ENCODE measurements around the gene NPC1L1.
A peak's percentile ranks its signal among the peaks of the same experiment; 100 is the strongest.

The NPC1L1 gene

DNA sequence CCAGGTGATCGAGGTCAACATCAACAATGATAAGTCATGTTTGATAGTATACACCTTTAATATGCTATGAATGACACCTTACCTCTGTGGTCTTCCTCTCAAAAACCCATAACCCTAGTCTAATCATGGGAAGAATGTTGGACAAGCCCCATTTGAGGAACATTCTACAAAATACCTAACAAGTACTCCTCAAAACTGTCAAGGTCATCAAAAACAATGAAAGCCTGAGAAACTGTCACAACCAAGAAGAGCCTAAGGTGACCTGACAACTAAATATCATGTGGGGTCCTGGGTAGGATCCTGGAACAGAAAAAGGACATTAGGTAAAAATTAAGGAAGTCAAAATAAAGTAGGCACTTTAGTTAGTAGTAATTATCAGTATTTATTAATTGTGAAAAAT lies 44.7 kb downstream of the NPC1L1 start:
- H2BK15ac ChIP-seq (replicated peaks; ENCODE audit: low read depth) = no peak overlapping the region
- H3K36me3 ChIP-seq (ENCODE audit: control insufficient read depth, insufficient read depth, low read length) = no peaks in the 10 kb centered on the region
- no peak overlapping the region for H3K4me3 ChIP-seq (ENCODE audit: low read length)
- H3K56ac ChIP-seq (ENCODE audit: low read length) = no peak overlapping the region
- no peak overlapping the region for H4K5ac ChIP-seq (ENCODE audit: low read length)
- H3K9ac ChIP-seq (ENCODE audit: low read length) = no peak overlapping the region
- no peaks in the 10 kb centered on the region for H3K4me1 ChIP-seq (ENCODE audit: control insufficient read depth, low read depth, low read length)
- H3K4ac ChIP-seq (ENCODE audit: low read depth, low read length) = no peak overlapping the region
- no CpG with 5 or more reads among the region's 1 CpG for WGBS (ENCODE audit: extremely low coverage, insufficient coverage, low lambda C conversion rate)
- H2BK5ac ChIP-seq (ENCODE audit: low read length) = no peak overlapping the region
- DNase-seq = no peak
- no peaks in the 10 kb centered on the region for H3K27me3 ChIP-seq (ENCODE audit: insufficient read depth, low read length, poor library complexity)
- H3K4me2 ChIP-seq (ENCODE audit: low read length) = no peak overlapping the region
- H2AK5ac ChIP-seq (ENCODE audit: low read length) = no peak overlapping the region
- no peak overlapping the region for H3K18ac ChIP-seq (ENCODE audit: low read length)
- H3K27ac ChIP-seq (ENCODE audit: low read depth, low read length) = no peak overlapping the region
- no peak overlapping the region for H3K23ac ChIP-seq (ENCODE audit: low read length)
- H4K8ac ChIP-seq (ENCODE audit: low read depth, low read length) = no peak overlapping the region
- no peaks in the 10 kb centered on the region for H3K79me1 ChIP-seq (ENCODE audit: low read length)
- no peak overlapping the region for H2BK120ac ChIP-seq (ENCODE audit: low read depth, low read length)
- H3K79me2 ChIP-seq (ENCODE audit: control insufficient read depth, insufficient read depth, low read length) = no peaks in the 10 kb centered on the region

- Histone ChIP-seq H3K4me1 (ENCODE audit: control insufficient read depth, low read depth, low read length) (no peaks in the 10 kb centered on the region), H3K4me3 (ENCODE audit: low read length) (no peak overlapping the region), H3K4ac (ENCODE audit: low read depth, low read length) (no peak overlapping the region), H3K79me2 (ENCODE audit: control insufficient read depth, insufficient read depth, low read length) (peaks cover 3% of the 10 kb centered on the region), H4K8ac (ENCODE audit: low read depth, low read length) (no peak overlapping the region), H3K79me1 (ENCODE audit: low read length) (peaks cover 1% of the 10 kb centered on the region), H4K5ac (ENCODE audit: low read length) (no peak overlapping the region), H2BK120ac (ENCODE audit: low read depth, low read length) (no peak overlapping the region), H3K56ac (ENCODE audit: low read length) (no peak overlapping the region), H2BK15ac (replicated peaks; ENCODE audit: low read depth) (no peak overlapping the region), H2AK5ac (ENCODE audit: low read length) (no peak overlapping the region), H3K9ac (ENCODE audit: low read length) (no peak overlapping the region), H3K27me3 (ENCODE audit: insufficient read depth, low read length, poor library complexity) (no peaks in the 10 kb centered on the region), H3K23ac (ENCODE audit: low read length) (no peak overlapping the region), H2BK5ac (ENCODE audit: low read length) (no peak overlapping the region), H3K27ac (ENCODE audit: low read depth, low read length) (no peak overlapping the region), H3K4me2 (ENCODE audit: low read length) (no peak overlapping the region), H3K18ac (ENCODE audit: low read length) (no peak overlapping the region), H3K36me3 (ENCODE audit: control insufficient read depth, insufficient read depth, low read length) (no peaks in the 10 kb centered on the region)
- no CpG with 5 or more reads among the region's 2 CpGs for WGBS (ENCODE audit: extremely low coverage, insufficient coverage, low lambda C conversion rate)
- no peak for DNase-seq
These were observed 46.2 kb downstream of the NPC1L1 start for GRCh38 chr7:44494960-44495359.

DNA sequence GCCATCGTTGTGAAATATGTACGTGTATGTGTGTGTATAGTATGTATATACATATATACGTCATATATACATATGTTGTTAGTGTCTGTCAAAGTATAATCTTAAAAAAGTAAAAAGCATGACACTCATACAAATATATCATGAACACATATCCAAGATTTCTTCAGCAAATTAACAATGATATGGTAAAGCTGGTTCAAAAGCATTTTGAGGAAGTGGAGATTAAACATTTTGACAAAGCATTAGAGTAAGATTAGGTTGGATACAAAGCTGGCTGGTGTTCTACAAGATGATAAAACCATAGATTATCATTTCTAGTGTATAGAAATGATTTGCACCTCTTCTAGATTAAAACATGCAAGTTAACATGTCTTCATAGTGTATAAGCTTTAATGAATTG lies 49.9 kb downstream of the NPC1L1 start:
- H3K23ac ChIP-seq (ENCODE audit: low read length) = no peak overlapping the region
- peaks cover 7% of the 10 kb centered on the region for H3K4me1 ChIP-seq (ENCODE audit: control insufficient read depth, low read depth, low read length)
- H2BK5ac ChIP-seq (ENCODE audit: low read length) = no peak overlapping the region
- no peak for DNase-seq
- no peak overlapping the region for H3K4me2 ChIP-seq (ENCODE audit: low read length)
- no peak overlapping the region for H2BK15ac ChIP-seq (replicated peaks; ENCODE audit: low read depth)
- peak overlapping the region; percentile 95 for H3K9ac ChIP-seq (ENCODE audit: low read length)
- H4K8ac ChIP-seq (ENCODE audit: low read depth, low read length) = no peak overlapping the region
- no peak overlapping the region for H2BK120ac ChIP-seq (ENCODE audit: low read depth, low read length)
- H3K79me2 ChIP-seq (ENCODE audit: control insufficient read depth, insufficient read depth, low read length) = peaks cover 32% of the 10 kb centered on the region
- H3K18ac ChIP-seq (ENCODE audit: low read length) = no peak overlapping the region
- H3K36me3 ChIP-seq (ENCODE audit: control insufficient read depth, insufficient read depth, low read length) = no peaks in the 10 kb centered on the region
- no peak overlapping the region for H3K4me3 ChIP-seq (ENCODE audit: low read length)
- peak overlapping the region; percentile 99 for H3K56ac ChIP-seq (ENCODE audit: low read length)
- H3K27ac ChIP-seq (ENCODE audit: low read depth, low read length) = no peak overlapping the region
- H3K27me3 ChIP-seq (ENCODE audit: insufficient read depth, low read length, poor library complexity) = no peaks in the 10 kb centered on the region
- no peak overlapping the region for H3K4ac ChIP-seq (ENCODE audit: low read depth, low read length)
- no peak overlapping the region for H2AK5ac ChIP-seq (ENCODE audit: low read length)
- WGBS (ENCODE audit: extremely low coverage, insufficient coverage, low lambda C conversion rate) = no CpG with 5 or more reads among the region's 3 CpGs
- H3K79me1 ChIP-seq (ENCODE audit: low read length) = peaks cover 19% of the 10 kb centered on the region
- no peak overlapping the region for H4K5ac ChIP-seq (ENCODE audit: low read length)

DNA sequence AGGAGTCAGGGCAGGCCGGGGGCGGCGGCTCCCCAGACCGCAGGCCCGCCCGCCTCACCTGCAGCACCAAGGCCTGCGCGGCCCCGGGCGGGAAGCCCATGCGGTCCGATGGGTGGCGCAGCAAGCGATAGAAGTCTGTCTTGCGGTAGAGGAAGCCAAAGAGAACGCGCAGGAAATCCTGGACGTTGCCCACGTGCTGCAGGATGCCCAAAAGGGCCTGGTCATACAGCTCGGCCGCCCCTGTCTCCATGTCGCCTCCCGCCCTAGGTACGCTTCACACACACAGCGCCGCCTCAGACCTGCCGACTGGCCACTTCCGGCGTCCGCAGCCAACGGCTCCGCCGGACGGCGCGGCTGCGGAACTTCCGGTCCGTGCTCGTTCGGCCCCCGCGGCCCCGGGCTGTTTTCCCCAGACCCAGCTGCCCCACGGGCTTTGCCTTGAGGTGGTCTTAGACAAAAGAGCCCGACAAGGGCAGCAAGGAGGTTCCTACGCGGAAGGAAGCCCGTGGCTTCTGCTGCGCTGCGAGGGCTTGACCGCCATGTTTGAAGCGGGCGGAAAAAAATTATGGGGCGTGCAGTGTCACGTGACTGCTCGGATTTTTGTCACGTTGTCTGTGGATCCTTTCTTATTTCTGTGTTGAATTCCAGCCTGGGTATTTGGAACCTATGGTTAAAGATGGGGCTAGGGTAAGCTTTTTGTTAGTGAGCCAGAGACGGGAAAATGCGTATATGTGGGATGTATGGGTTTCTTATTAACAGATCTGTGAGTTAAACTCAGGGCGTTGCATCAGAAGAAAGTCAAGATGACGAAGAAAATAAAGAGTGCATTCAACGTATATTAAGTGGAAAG lies 50.6 kb downstream of the NPC1L1 start, which contains the start of gene NUDCD3:
Gene NUDCD3, minus strand, starts transcription at position 308 of the 850 bp plus-strand sequence. Its CDS starts 58 bp downstream, at position 250.
- peak within 1 kb of the TSS; percentile 95 for H3K9ac ChIP-seq (ENCODE audit: low read length)
- peak; percentile 93 for DNase-seq
- peak within 1 kb of the TSS; percentile 99 for H3K56ac ChIP-seq (ENCODE audit: low read length)
- H2BK5ac ChIP-seq (ENCODE audit: low read length) = peak within 1 kb of the TSS; percentile 52
- peak within 1 kb of the TSS; percentile 99 for H3K18ac ChIP-seq (ENCODE audit: low read length)
- peak within 1 kb of the TSS; percentile 97 for H3K4me3 ChIP-seq (ENCODE audit: low read length)
- peaks cover 7% of the 10 kb centered on the region for H3K4me1 ChIP-seq (ENCODE audit: control insufficient read depth, low read depth, low read length)
- no peak within 1 kb of the TSS for H2BK15ac ChIP-seq (replicated peaks; ENCODE audit: low read depth)
- H3K4me2 ChIP-seq (ENCODE audit: low read length) = peak within 1 kb of the TSS; percentile 73
- peaks cover 39% of the 10 kb centered on the region for H3K79me2 ChIP-seq (ENCODE audit: control insufficient read depth, insufficient read depth, low read length)
- no peaks in the 10 kb centered on the region for H3K27me3 ChIP-seq (ENCODE audit: insufficient read depth, low read length, poor library complexity)
- H4K8ac ChIP-seq (ENCODE audit: low read depth, low read length) = peak within 1 kb of the TSS; percentile 99
- H3K23ac ChIP-seq (ENCODE audit: low read length) = no peak within 1 kb of the TSS
- peak within 1 kb of the TSS; percentile 98 for H4K5ac ChIP-seq (ENCODE audit: low read length)
- WGBS (ENCODE audit: extremely low coverage, insufficient coverage, low lambda C conversion rate) = no CpG with 5 or more reads among the region's 63 CpGs
- H3K4ac ChIP-seq (ENCODE audit: low read depth, low read length) = peak within 1 kb of the TSS; percentile 20
- H3K27ac ChIP-seq (ENCODE audit: low read depth, low read length) = peak within 1 kb of the TSS; percentile 98
- H3K36me3 ChIP-seq (ENCODE audit: control insufficient read depth, insufficient read depth, low read length) = no peaks in the 10 kb centered on the region
- peak within 1 kb of the TSS; percentile 83 for H2AK5ac ChIP-seq (ENCODE audit: low read length)
- H2BK120ac ChIP-seq (ENCODE audit: low read depth, low read length) = peak within 1 kb of the TSS; percentile 88
- peaks cover 23% of the 10 kb centered on the region for H3K79me1 ChIP-seq (ENCODE audit: low read length)

- H3K79me2 ChIP-seq (ENCODE audit: control insufficient read depth, insufficient read depth, low read length) = peaks cover 40% of the 10 kb centered on the region
- peak overlapping the region; percentile 95 for H3K9ac ChIP-seq (ENCODE audit: low read length)
- H3K18ac ChIP-seq (ENCODE audit: low read length) = peak overlapping the region; percentile 7
- H4K5ac ChIP-seq (ENCODE audit: low read length) = no peak overlapping the region
- H2AK5ac ChIP-seq (ENCODE audit: low read length) = peak overlapping the region; percentile 83
- peaks cover 7% of the 10 kb centered on the region for H3K4me1 ChIP-seq (ENCODE audit: control insufficient read depth, low read depth, low read length)
- no peaks in the 10 kb centered on the region for H3K27me3 ChIP-seq (ENCODE audit: insufficient read depth, low read length, poor library complexity)
- H3K36me3 ChIP-seq (ENCODE audit: control insufficient read depth, insufficient read depth, low read length) = no peaks in the 10 kb centered on the region
- WGBS (ENCODE audit: extremely low coverage, insufficient coverage, low lambda C conversion rate) = no CpG with 5 or more reads among the region's 19 CpGs
- peak overlapping the region; percentile 20 for H3K4ac ChIP-seq (ENCODE audit: low read depth, low read length)
- peak overlapping the region; percentile 39 for H3K27ac ChIP-seq (ENCODE audit: low read depth, low read length)
- H3K79me1 ChIP-seq (ENCODE audit: low read length) = peaks cover 26% of the 10 kb centered on the region
- no peak overlapping the region for H3K23ac ChIP-seq (ENCODE audit: low read length)
- H3K4me3 ChIP-seq (ENCODE audit: low read length) = peak overlapping the region; percentile 97
- H4K8ac ChIP-seq (ENCODE audit: low read depth, low read length) = no peak overlapping the region
- H2BK5ac ChIP-seq (ENCODE audit: low read length) = peak overlapping the region; percentile 44
- H2BK120ac ChIP-seq (ENCODE audit: low read depth, low read length) = no peak overlapping the region
- H3K56ac ChIP-seq (ENCODE audit: low read length) = peak overlapping the region; percentile 99
- DNase-seq = no peak
- no peak overlapping the region for H2BK15ac ChIP-seq (replicated peaks; ENCODE audit: low read depth)
- peak overlapping the region; percentile 73 for H3K4me2 ChIP-seq (ENCODE audit: low read length)
These were observed 51.2 kb downstream of the NPC1L1 start for GRCh38 chr7:44489955-44490350.

All from mesendoderm (in vitro differentiated cells).